Liver (tissue), 3 donors: ENCODE measurements around the gene TTC7B.
A peak's percentile ranks its signal among the peaks of the same experiment; 100 is the strongest.

Source experiments
- ATF3 ChIP-seq: IDR thresholded peaks from 2 replicates; pipeline ENCODE4 v1.6.1; 2016; ENCODE audit warnings: antibody characterized with exemption
- CTCF ChIP-seq: fragments of 150-350 bp; IDR thresholded peaks from 2 replicates; pipeline ENCODE4 v1.5.1; 2017; ENCODE audit warnings: improper control_type of control experiment, low read depth, low read length; ENCODE audit not compliant: missing input control
- EGR1 ChIP-seq, 2 donors: IDR thresholded peaks; 2 replicates each; pipeline ENCODE4 v1.6.1; 2016 to 2018; ENCODE audit warnings: antibody characterized with exemption in 2 of 2, low read depth in 2 of 2
- FOXA1 ChIP-seq: IDR thresholded peaks from 2 replicates; pipeline ENCODE4 v1.6.1; 2016; ENCODE audit warnings: antibody characterized with exemption
- HNF4A ChIP-seq, 2 donors: conservative IDR thresholded peaks; 2 replicates each; pipeline ENCODE4 v1.6.1; 2016; ENCODE audit warnings: antibody characterized with exemption in 2 of 2, mild to moderate bottlenecking in 2 of 2
- RAD21 ChIP-seq, 2 donors: IDR thresholded peaks; 2 replicates each; pipeline ENCODE4 v1.6.1; 2016; ENCODE audit warnings: antibody characterized with exemption in 2 of 2, mild to moderate bottlenecking in 2 of 2
- YY1 ChIP-seq: IDR thresholded peaks from 2 replicates; pipeline ENCODE4 v1.6.1; 2016; ENCODE audit warnings: antibody characterized with exemption, mild to moderate bottlenecking
- TF ChIP-seq, protein P1 (sequence below): IDR thresholded peaks from 2 replicates; pipeline ENCODE4 v1.6.1; 2016; ENCODE audit warnings: antibody characterized with exemption
- TF ChIP-seq, protein P2 (sequence below): IDR thresholded peaks from 2 replicates; pipeline ENCODE4 v1.6.1; 2016; ENCODE audit warnings: antibody characterized with exemption, mild to moderate bottlenecking
- donor health status: healthy.
- donor health status: healthy.

GRCh38 chr14:90704738-90705392, 111.4 kb downstream of the TTC7B start:
- TF ChIP-seq FOXA1 (no peak), CTCF (no peak), ATF3 (no peak), HNF4A (conservative IDR thresholded peaks at IDR 0.05) (peak in 1 of 2 donors; percentile 11), RAD21 (IDR thresholded peaks at IDR 0.05) (no peak), YY1 (no peak), EGR1 (IDR thresholded peaks at IDR 0.05; ENCODE audit: low read depth in 2 of 2) (no peak)
- TF ChIP-seq, protein P1, sequence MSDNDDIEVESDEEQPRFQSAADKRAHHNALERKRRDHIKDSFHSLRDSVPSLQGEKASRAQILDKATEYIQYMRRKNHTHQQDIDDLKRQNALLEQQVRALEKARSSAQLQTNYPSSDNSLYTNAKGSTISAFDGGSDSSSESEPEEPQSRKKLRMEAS = no peak
- TF ChIP-seq, protein P2, sequence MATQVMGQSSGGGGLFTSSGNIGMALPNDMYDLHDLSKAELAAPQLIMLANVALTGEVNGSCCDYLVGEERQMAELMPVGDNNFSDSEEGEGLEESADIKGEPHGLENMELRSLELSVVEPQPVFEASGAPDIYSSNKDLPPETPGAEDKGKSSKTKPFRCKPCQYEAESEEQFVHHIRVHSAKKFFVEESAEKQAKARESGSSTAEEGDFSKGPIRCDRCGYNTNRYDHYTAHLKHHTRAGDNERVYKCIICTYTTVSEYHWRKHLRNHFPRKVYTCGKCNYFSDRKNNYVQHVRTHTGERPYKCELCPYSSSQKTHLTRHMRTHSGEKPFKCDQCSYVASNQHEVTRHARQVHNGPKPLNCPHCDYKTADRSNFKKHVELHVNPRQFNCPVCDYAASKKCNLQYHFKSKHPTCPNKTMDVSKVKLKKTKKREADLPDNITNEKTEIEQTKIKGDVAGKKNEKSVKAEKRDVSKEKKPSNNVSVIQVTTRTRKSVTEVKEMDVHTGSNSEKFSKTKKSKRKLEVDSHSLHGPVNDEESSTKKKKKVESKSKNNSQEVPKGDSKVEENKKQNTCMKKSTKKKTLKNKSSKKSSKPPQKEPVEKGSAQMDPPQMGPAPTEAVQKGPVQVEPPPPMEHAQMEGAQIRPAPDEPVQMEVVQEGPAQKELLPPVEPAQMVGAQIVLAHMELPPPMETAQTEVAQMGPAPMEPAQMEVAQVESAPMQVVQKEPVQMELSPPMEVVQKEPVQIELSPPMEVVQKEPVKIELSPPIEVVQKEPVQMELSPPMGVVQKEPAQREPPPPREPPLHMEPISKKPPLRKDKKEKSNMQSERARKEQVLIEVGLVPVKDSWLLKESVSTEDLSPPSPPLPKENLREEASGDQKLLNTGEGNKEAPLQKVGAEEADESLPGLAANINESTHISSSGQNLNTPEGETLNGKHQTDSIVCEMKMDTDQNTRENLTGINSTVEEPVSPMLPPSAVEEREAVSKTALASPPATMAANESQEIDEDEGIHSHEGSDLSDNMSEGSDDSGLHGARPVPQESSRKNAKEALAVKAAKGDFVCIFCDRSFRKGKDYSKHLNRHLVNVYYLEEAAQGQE = no peak
